H1 (cell line): Measurements from ENCODE around the gene DIAPH2. TPM values are rescaled to one million over a fixed set of nuclear protein-coding genes. Genes with fewer than 3 reads are reported as not detected.

ENCODE experiments used
- CTCF ChIA-PET: fragments of 300-600 bp; sonication (Branson Sonifier 250); formaldehyde crosslinking; loops from one replicate; lab custom pipeline; 2021; ENCODE audit not compliant: partially characterized antibody; lab: Charles Lee
- POLR2A ChIA-PET: fragments of 300-600 bp; sonication (Branson Sonifier 250); formaldehyde crosslinking; loops from one replicate; lab custom pipeline; 2021; ENCODE audit warnings: inconsistent platforms; ENCODE audit not compliant: partially characterized antibody; lab: Charles Lee
- DNase-seq, 2 experiments: peaks; one replicate each; pipeline versions ENCODE4 v3.0.0 to v3.0.0-alpha.2; 2010 to 2022; ENCODE audit warnings: low spot score in 2 of 2, low read depth in 1 of 2, mixed read lengths in 1 of 2
- FAIRE-seq: peaks from 2 replicates; lab custom pipeline; 2011; peaks lifted over from hg19 to GRCh38; lab: Jason Lieb, UNC
- H2AFZ ChIP-seq: 2 replicates; pipeline ENCODE4 v1.8.1; 2012; ENCODE audit warnings: low read length, inconsistent platforms
- H2AK5ac ChIP-seq: 2 replicates; pipeline ENCODE4 v1.6.1; 2013; ENCODE audit warnings: low read depth, low read length
- H2BK120ac ChIP-seq: replicated peaks from 2 replicates; pipeline ENCODE3; 2013; ENCODE audit warnings: low read depth, low read length, inconsistent platforms
- H2BK12ac ChIP-seq: 2 replicates; pipeline ENCODE4 v1.6.1; 2013; ENCODE audit warnings: low read depth, low read length
- H2BK15ac ChIP-seq: 2 replicates; pipeline ENCODE4 v1.6.1; 2013; ENCODE audit warnings: low read length
- H2BK20ac ChIP-seq: 2 replicates; pipeline ENCODE4 v1.6.1; 2013; ENCODE audit warnings: low read length
- H2BK5ac ChIP-seq: 2 replicates; pipeline ENCODE4 v1.6.1; 2013; ENCODE audit warnings: low read depth, low read length
- H3K14ac ChIP-seq: 2 replicates; pipeline ENCODE4 v1.6.1; 2013; ENCODE audit warnings: inconsistent platforms; ENCODE audit not compliant: insufficient read length
- H3K18ac ChIP-seq: 2 replicates; pipeline ENCODE4 v1.6.1; 2013; ENCODE audit warnings: low read length; ENCODE audit errors: extremely low read depth
- H3K23ac ChIP-seq: 2 replicates; pipeline ENCODE4 v1.6.1; 2013; ENCODE audit warnings: inconsistent platforms; ENCODE audit not compliant: insufficient read length
- H3K23me2 ChIP-seq: 2 replicates; pipeline ENCODE4 v1.6.1; 2013; ENCODE audit warnings: low read depth, low read length
- H3K27ac ChIP-seq: 2 replicates; pipeline ENCODE4 v1.6.1; 2011; ENCODE audit warnings: low read depth, low read length, inconsistent platforms
- H3K27me3 ChIP-seq, 4 experiments: replicated peaks in 1 of 4; 1 replicate in 1 of 4; 2 replicates in 3 of 4; pipeline versions ENCODE4 v1.6.1 to v1.8.1; 2011 to 2013; ENCODE audit warnings: low read length in 3 of 4, mild to moderate bottlenecking in 3 of 4, inconsistent platforms in 2 of 4, mixed read lengths in 2 of 4, moderate library complexity in 1 of 4; ENCODE audit not compliant: control insufficient read depth in 3 of 4, insufficient read depth in 3 of 4; ENCODE audit errors: extremely low read depth in 1 of 4
- H3K36me3 ChIP-seq, 4 experiments: 2 replicates each; pipeline versions ENCODE4 v1.6.1 to v1.8.1; 2011 to 2013; ENCODE audit warnings: mild to moderate bottlenecking in 4 of 4, low read length in 3 of 4, moderate library complexity in 2 of 4, control low read depth in 1 of 4, inconsistent platforms in 1 of 4; ENCODE audit not compliant: insufficient read depth in 4 of 4, control insufficient read depth in 2 of 4
- H3K4ac ChIP-seq: replicated peaks from 2 replicates; pipeline ENCODE3; 2013; ENCODE audit warnings: low read length, low read depth, mixed read lengths, inconsistent platforms; ENCODE audit not compliant: insufficient read length
- H3K4me1 ChIP-seq, 4 experiments: replicated peaks in 1 of 4; 1 replicate in 1 of 4; 2 replicates in 3 of 4; pipeline versions ENCODE4 v1.6.1 to v1.8.1; 2011 to 2013; ENCODE audit warnings: low read length in 3 of 4, inconsistent platforms in 2 of 4, mixed read lengths in 1 of 4; ENCODE audit not compliant: insufficient read depth in 4 of 4, control insufficient read depth in 3 of 4
- H3K4me2 ChIP-seq, 2 experiments: 2 replicates each; pipeline versions ENCODE4 v1.6.1 to v1.8.1; 2011 to 2013; ENCODE audit warnings: low read depth in 2 of 2, low read length in 2 of 2, control low read depth in 1 of 2, inconsistent platforms in 1 of 2, mild to moderate bottlenecking in 1 of 2; ENCODE audit not compliant: insufficient read depth in 1 of 2
- H3K4me3 ChIP-seq, 4 experiments: fragments of 200-600, 300-600 bp in 1 of 4; sonication (generic), shearing (Covaris generic), sonication (Bioruptor Twin) in 1 of 4; 2 replicates each; pipeline versions ENCODE4 v1.5.1 to v1.8.1; 2011 to 2016; ENCODE audit warnings: low read length in 4 of 4, low read depth in 3 of 4, control low read depth in 2 of 4, inconsistent platforms in 2 of 4, mild to moderate bottlenecking in 2 of 4, mixed read lengths in 1 of 4, moderate library complexity in 1 of 4; ENCODE audit not compliant: insufficient read depth in 2 of 4; ENCODE audit errors: extremely low read depth in 1 of 4
- H3K56ac ChIP-seq: replicated peaks from 2 replicates; pipeline ENCODE3; 2013; ENCODE audit warnings: low read depth, mild to moderate bottlenecking, mixed read lengths, low read length, inconsistent platforms; ENCODE audit not compliant: insufficient read length
- H3K79me1 ChIP-seq: 2 replicates; pipeline ENCODE4 v1.6.1; 2013; ENCODE audit warnings: low read depth, low read length, control low read depth
- H3K79me2 ChIP-seq, 2 experiments: 2 replicates each; pipeline versions ENCODE4 v1.6.1 to v1.8.1; 2012 to 2013; ENCODE audit warnings: low read length in 2 of 2, mild to moderate bottlenecking in 2 of 2, inconsistent platforms in 1 of 2; ENCODE audit not compliant: insufficient read depth in 2 of 2, control insufficient read depth in 1 of 2
- H3K9ac ChIP-seq, 4 experiments: replicated peaks in 1 of 4; 1 replicate in 1 of 4; 2 replicates in 3 of 4; pipeline versions ENCODE4 v1.6.1 to v1.8.1; 2011 to 2013; ENCODE audit warnings: low read depth in 3 of 4, low read length in 3 of 4, control low read depth in 2 of 4, mild to moderate bottlenecking in 2 of 4, moderate library complexity in 2 of 4, inconsistent platforms in 1 of 4; ENCODE audit errors: extremely low read depth in 1 of 4
- H3K9me3 ChIP-seq, 2 experiments: 2 replicates each; pipeline versions ENCODE4 v1.6.1 to v1.8.1; 2012 to 2013; ENCODE audit warnings: mild to moderate bottlenecking in 2 of 2, moderate library complexity in 2 of 2, control low read depth in 1 of 2, inconsistent platforms in 1 of 2, low read depth in 1 of 2, low read length in 1 of 2, mixed read lengths in 1 of 2; ENCODE audit not compliant: insufficient read depth in 2 of 2
- H4K20me1 ChIP-seq, 2 experiments: replicated peaks in 1 of 2; 2 replicates each; pipeline versions ENCODE3 to v1.8.1; 2011 to 2013; ENCODE audit warnings: inconsistent platforms in 2 of 2, low read length in 2 of 2, mild to moderate bottlenecking in 1 of 2; ENCODE audit not compliant: insufficient read depth in 2 of 2, control insufficient read depth in 1 of 2
- H4K5ac ChIP-seq: 2 replicates; pipeline ENCODE4 v1.6.1; 2013; ENCODE audit warnings: low read length, low read depth, mixed read lengths, inconsistent platforms; ENCODE audit not compliant: insufficient read length
- H4K8ac ChIP-seq: 2 replicates; pipeline ENCODE4 v1.8.0; 2013; ENCODE audit warnings: mild to moderate bottlenecking, moderate library complexity, low read length, inconsistent platforms; ENCODE audit not compliant: insufficient read depth; ENCODE audit errors: extremely low read depth
- H4K91ac ChIP-seq: replicated peaks from 2 replicates; pipeline ENCODE3; 2013; ENCODE audit warnings: low read length, mixed read lengths, inconsistent platforms; ENCODE audit not compliant: insufficient read length
- CHD2 ChIP-seq: IDR thresholded peaks from 2 replicates; pipeline ENCODE4 v1.6.1; 2012; ENCODE audit warnings: low read length, improper control_type of control experiment
- EZH2 ChIP-seq: fragments of 200-600 bp; sonication (generic); IDR thresholded peaks from 2 replicates; pipeline ENCODE4 v1.7.1; 2012; ENCODE audit warnings: low read depth, mild to moderate bottlenecking, moderate library complexity, low read length, inconsistent platforms; ENCODE audit not compliant: severe bottlenecking
- NANOG ChIP-seq: IDR thresholded peaks from 2 replicates; pipeline ENCODE4 v1.6.1; 2011; ENCODE audit warnings: low read length, low read depth, mild to moderate bottlenecking, inconsistent platforms; ENCODE audit not compliant: insufficient read depth, poor library complexity, severe bottlenecking
- POU5F1 ChIP-seq: IDR thresholded peaks from 2 replicates; pipeline ENCODE4 v1.6.1; 2011; ENCODE audit warnings: low read depth, mild to moderate bottlenecking, low read length, moderate library complexity
- RNF2 ChIP-seq: fragments of 200-900, 300-1000 bp; sonication (generic); IDR thresholded peaks from 2 replicates; pipeline ENCODE4 v1.7.1; 2016; ENCODE audit warnings: borderline replicate concordance, low read depth, mild to moderate bottlenecking, antibody characterized with exemption, low read length; ENCODE audit not compliant: poor library complexity, severe bottlenecking; ENCODE audit errors: missing control alignments
- SP2 ChIP-seq: IDR thresholded peaks from 2 replicates; pipeline ENCODE4 v1.6.1; 2012; ENCODE audit warnings: mild to moderate bottlenecking, low read length, inconsistent platforms
- TEAD4 ChIP-seq: IDR thresholded peaks from 2 replicates; pipeline ENCODE4 v1.6.1; 2012; ENCODE audit warnings: low read depth, low read length, inconsistent platforms, mixed read lengths
- WGBS, 2 experiments: shearing (Covaris generic) in 1 of 2; methylation state at CpG; one replicate each; pipeline versions ENCODE4 v1.1.6 to v1.1.7; 2013 to 2015; ENCODE audit warnings: low lambda C conversion rate in 2 of 2, mixed read lengths in 2 of 2, inconsistent platforms in 1 of 2, low coverage in 1 of 2, missing lambda C conversion rate in 1 of 2; ENCODE audit not compliant: insufficient replicate concordance in 2 of 2, insufficient coverage in 1 of 2, insufficient read length in 1 of 2; ENCODE audit errors: extremely low coverage in 1 of 2, missing lambda C conversion rate in 1 of 2; 5-methylcytosine and 5-hydroxymethylcytosine counted together
- polyA plus RNA-seq, 7 experiments: library from polyadenylated mRNA; depleted of rRNA in 3 of 7; stranded (reverse) in 5 of 7; unstranded in 2 of 7; fragments of >200 nt in 5 of 7; fragments of 200-250 nt in 2 of 7; gene quantifications; 1 replicate in 5 of 7; 2 replicates in 1 of 7; 4 replicates in 1 of 7; pipeline versions ENCODE4 v1.2.1 to v1.2.3, GENCODE V29; 2011 to 2013; ENCODE audit warnings: missing spikeins in 2 of 7, mixed read lengths in 2 of 7
- total RNA-seq: library from RNA; stranded (reverse); fragmentation: NEBNext Ultra II Directional; extraction: Animal tissue kit (Norgen Biotek cat#: 25700); gene quantifications from 2 replicates; pipeline ENCODE4 v1.2.1, GENCODE V29; 2021
- TF ChIP-seq, protein P1 (sequence below), 3 experiments: IDR thresholded peaks; 1 replicate in 2 of 3; 2 replicates in 1 of 3; pipeline versions ENCODE4 v1.5.1 to v1.6.1; 2011; ENCODE audit warnings: low read length in 3 of 3, mild to moderate bottlenecking in 3 of 3, inconsistent platforms in 2 of 3, low read depth in 1 of 3, moderate library complexity in 1 of 3; ENCODE audit not compliant: insufficient read depth in 1 of 3; ENCODE audit errors: control extremely low read depth in 1 of 3
- TF ChIP-seq, protein P2 (sequence below): IDR thresholded peaks from 2 replicates; pipeline ENCODE4 v1.6.1; 2011; ENCODE audit warnings: low read depth, mild to moderate bottlenecking, low read length; ENCODE audit not compliant: insufficient read depth

The DIAPH2 gene
- total and polyA plus RNA-seq, 2 of the 8 experiments (the other 6 are each of a cell fraction or from before 2014, with no cell fraction given): 4.4 to 24.3 TPM

DNA sequence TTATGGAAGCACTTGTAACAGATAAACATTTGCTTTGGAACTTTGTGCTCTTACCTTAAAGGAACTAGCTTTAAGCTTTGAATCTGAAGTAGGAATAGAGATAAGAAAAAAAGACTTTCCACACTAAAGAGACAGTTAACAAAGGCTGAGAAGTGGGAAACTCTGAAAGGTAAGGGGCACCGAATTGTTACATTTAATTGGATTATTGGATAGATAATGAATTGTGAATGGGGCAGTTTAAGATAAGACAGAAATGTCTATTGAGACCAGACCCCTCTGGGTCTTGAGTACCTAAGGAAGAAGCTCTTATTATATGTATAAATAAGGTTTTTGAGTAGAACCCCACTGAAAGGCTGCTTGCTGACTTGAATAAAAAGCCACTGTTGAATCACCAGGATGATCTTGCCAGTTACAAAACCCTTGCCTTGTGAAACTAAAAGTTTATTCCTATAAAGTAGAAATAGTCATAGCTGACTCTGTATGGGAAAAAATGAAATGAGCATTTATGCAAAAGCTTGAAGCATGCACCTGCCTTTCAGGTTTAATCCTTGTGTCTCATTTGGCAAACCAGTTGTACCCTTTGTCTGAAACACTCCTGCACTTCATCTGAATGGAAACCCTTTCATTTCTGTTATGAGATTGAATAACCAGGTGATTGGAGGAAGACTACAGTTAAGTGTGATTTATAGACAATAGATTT is 622.3 kb downstream of the DIAPH2 start:
- no peak overlapping the region for H3K4ac ChIP-seq
- DNase-seq (no peak), FAIRE-seq (no peak)
- no peak overlapping the region for H3K56ac ChIP-seq
- no peak overlapping the region for H2AFZ ChIP-seq
- H3K27ac ChIP-seq: no peak overlapping the region
- H3K4me1 ChIP-seq: no peaks in the 10 kb centered on the region; a peak in 1 of 7 replicates
- peaks cover 5 to 10% of the 10 kb centered on the region in 2 experiments; a peak in 3 of 4 replicates for H3K79me2 ChIP-seq
- WGBS, 2 experiments: 80% methylated on average over 1 of the region's 1 CpG; no CpG with 5 or more reads in 1 of the 2 experiments
- no peak overlapping the region for H3K9ac ChIP-seq
- H2BK120ac ChIP-seq: no peak overlapping the region
- no peak overlapping the region for H2BK15ac ChIP-seq
- no peaks in the 10 kb centered on the region for H3K27me3 ChIP-seq
- CTCF ChIA-PET: no interaction called here
- no peak overlapping the region for H2BK5ac ChIP-seq
- no peak overlapping the region for H2BK12ac ChIP-seq
- H2BK20ac ChIP-seq: no peak overlapping the region
- no peak overlapping the region for H3K4me2 ChIP-seq
- no peak overlapping the region for H3K18ac ChIP-seq
- H3K23me2 ChIP-seq: 0 out of 2 replicates have a peak, but pooled peaks cover 3% of the 10 kb centered on the region
- H4K20me1 ChIP-seq: no peaks in the 10 kb centered on the region
- H4K8ac ChIP-seq: no peak overlapping the region
- no peaks in the 10 kb centered on the region for H3K9me3 ChIP-seq
- H3K23ac ChIP-seq: no peak overlapping the region
- POLR2A ChIA-PET: interaction anchor here (1.1 kb wide), 1 partner anchor 16 kb away, joined by 3 read pairs; no protein-coding TSS in a partner anchor
- H3K4me3 ChIP-seq: no peak overlapping the region
- no peak overlapping the region for H3K14ac ChIP-seq
- no peaks in the 10 kb centered on the region for H3K36me3 ChIP-seq
- H4K91ac ChIP-seq: no peak overlapping the region
- H4K5ac ChIP-seq: no peak overlapping the region
- no peak overlapping the region for H2AK5ac ChIP-seq
- no peaks in the 10 kb centered on the region for H3K79me1 ChIP-seq
- no peak for TF ChIP-seq POU5F1
- TF ChIP-seq EZH2: no peak
- TF ChIP-seq NANOG: no peak
- TF ChIP-seq SP2: no peak
- TF ChIP-seq, protein P1, sequence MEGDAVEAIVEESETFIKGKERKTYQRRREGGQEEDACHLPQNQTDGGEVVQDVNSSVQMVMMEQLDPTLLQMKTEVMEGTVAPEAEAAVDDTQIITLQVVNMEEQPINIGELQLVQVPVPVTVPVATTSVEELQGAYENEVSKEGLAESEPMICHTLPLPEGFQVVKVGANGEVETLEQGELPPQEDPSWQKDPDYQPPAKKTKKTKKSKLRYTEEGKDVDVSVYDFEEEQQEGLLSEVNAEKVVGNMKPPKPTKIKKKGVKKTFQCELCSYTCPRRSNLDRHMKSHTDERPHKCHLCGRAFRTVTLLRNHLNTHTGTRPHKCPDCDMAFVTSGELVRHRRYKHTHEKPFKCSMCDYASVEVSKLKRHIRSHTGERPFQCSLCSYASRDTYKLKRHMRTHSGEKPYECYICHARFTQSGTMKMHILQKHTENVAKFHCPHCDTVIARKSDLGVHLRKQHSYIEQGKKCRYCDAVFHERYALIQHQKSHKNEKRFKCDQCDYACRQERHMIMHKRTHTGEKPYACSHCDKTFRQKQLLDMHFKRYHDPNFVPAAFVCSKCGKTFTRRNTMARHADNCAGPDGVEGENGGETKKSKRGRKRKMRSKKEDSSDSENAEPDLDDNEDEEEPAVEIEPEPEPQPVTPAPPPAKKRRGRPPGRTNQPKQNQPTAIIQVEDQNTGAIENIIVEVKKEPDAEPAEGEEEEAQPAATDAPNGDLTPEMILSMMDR (IDR thresholded peaks at IDR 0.05; ENCODE audit: control extremely low read depth in 1 of 3, insufficient read depth in 1 of 3, low read depth in 1 of 3, low read length in 3 of 3): no peak
- TF ChIP-seq, protein P2, sequence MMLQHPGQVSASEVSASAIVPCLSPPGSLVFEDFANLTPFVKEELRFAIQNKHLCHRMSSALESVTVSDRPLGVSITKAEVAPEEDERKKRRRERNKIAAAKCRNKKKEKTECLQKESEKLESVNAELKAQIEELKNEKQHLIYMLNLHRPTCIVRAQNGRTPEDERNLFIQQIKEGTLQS: no peak
- no peak for TF ChIP-seq CHD2
- no peak for TF ChIP-seq TEAD4
- TF ChIP-seq RNF2: no peak
